GM10266 (cell line): ENCODE measurements around the gene MYO18B.

Experiments
- DNase-seq: peaks from one replicate; pipeline ENCODE4 v3.0.0; 2012; ENCODE audit errors: extremely low spot score
- TF ChIP-seq, protein P1 (sequence below): IDR thresholded peaks from 2 replicates; pipeline ENCODE4 v1.5.1; 2012; ENCODE audit warnings: mild to moderate bottlenecking, low read depth; ENCODE audit not compliant: control insufficient read depth, insufficient read depth; ENCODE audit errors: missing control alignments

MYO18B gene

DNA sequence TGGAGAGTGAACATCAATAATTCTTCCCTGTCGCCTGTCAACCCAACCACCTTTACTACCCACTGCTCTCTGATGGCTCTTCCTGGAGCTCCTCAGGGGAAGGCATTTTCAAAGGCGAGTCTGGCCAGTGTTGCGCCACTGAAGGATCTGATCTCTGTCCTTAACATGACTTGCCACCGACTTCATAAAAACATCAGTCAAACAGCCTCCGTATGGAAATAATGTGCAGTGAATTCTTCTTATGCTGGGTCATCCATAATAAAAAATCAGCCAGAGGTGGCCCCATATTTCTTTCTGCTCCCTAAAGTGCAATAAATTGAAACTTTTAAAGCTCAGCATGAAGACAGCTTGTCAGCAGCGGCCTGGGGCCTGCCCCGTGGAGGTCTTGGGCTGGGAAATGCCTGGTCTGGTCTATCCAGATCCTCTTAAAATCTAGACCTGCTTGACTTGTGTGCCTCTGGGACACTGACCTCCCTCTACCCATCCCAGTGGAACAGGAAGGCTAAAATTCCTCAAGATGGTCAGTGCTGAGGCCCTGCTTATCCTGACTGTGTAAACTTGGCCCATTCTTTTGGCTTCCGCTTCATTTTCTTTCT lies 199.5 kb downstream of the MYO18B start:
- DNase-seq: no peak
- TF ChIP-seq, protein P1, sequence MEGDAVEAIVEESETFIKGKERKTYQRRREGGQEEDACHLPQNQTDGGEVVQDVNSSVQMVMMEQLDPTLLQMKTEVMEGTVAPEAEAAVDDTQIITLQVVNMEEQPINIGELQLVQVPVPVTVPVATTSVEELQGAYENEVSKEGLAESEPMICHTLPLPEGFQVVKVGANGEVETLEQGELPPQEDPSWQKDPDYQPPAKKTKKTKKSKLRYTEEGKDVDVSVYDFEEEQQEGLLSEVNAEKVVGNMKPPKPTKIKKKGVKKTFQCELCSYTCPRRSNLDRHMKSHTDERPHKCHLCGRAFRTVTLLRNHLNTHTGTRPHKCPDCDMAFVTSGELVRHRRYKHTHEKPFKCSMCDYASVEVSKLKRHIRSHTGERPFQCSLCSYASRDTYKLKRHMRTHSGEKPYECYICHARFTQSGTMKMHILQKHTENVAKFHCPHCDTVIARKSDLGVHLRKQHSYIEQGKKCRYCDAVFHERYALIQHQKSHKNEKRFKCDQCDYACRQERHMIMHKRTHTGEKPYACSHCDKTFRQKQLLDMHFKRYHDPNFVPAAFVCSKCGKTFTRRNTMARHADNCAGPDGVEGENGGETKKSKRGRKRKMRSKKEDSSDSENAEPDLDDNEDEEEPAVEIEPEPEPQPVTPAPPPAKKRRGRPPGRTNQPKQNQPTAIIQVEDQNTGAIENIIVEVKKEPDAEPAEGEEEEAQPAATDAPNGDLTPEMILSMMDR: no peak

DNA sequence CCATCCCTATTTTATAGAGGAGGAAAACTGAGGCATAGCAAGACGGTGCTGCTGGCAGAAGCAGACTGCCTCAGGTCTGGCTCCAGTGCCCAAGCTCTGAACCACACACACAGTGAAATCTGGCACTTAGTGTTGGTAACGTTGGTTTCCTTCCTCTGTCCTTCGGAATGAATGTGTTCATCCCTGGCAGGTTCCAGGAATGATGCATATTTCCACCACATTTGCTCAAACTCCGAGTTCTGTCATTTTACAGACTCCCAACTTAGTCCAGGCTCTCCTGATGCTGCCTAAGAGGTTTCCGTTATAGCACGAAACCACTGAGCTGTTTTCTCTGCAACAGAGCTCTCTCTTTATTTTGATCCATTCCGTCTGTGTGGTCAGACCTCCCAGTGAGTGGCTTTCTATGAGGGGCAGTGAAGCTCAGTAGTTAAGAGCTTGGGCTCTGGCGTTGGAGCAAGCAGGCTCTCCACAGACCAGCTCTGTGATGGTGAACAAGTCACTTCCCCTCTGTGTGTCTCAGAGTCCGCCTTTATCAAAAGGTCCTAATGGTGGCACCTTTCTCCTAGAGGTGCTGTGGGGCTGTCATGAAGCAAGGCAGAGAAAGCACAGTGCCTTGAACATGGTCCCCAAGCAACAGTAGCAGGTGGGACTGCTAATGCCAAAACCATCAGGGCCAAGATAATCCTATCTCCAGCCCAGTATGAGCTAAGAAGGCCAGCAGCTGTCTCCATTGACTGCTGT lies 200.3 kb downstream of the MYO18B start:
- no peak for DNase-seq
- TF ChIP-seq, protein P1: no peak

DNA sequence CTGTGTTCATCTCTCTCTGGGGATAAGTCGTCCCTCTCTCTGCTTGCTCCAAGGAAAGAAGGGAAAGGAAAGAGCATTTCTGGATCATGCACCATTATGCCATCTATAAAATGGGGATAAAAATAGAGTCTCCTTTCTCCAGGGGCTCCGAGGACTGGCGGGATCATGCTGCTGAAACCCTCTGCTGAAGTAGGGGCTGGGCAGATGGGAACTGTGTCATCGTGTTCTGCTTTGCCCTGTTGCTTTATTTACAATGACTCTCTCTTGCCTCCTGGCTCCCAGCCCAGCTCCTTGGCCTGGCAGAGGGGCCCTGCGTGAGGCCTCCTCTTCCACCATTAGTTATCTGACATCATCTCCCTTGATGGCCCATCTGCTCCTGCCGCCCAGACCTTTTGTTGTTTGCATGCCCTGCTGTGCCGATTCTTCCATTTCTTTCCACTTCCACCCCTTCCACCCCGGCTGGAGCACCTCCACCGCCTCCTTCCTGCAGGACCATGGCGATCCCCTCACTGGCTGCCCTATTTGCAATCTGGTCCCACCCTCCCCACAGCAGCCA lies 200.9 kb downstream of the MYO18B start:
- TF ChIP-seq, protein P1: no peak
- no peak for DNase-seq

DNA sequence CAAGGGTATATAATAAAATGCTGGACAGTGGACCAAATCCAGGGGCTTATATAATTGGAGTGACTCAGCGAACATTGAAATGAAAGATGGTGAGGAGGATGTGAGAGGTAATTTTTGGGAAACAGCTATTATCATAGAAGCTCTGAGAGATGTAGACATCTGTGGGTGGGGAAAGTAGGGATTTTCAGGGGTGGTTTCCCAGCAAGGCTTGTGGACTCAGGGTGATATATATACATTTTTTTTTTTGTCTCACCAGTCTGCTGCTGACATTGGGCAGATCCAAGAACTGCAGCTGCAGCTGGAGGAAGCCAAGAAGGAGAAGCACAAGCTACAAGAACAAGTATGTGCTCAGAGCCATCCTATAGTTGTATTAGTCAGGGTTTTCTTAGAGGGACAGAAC lies 208.1 kb downstream of the MYO18B start:
- peak; percentile 74 for DNase-seq
- TF ChIP-seq, protein P1: no peak

DNA sequence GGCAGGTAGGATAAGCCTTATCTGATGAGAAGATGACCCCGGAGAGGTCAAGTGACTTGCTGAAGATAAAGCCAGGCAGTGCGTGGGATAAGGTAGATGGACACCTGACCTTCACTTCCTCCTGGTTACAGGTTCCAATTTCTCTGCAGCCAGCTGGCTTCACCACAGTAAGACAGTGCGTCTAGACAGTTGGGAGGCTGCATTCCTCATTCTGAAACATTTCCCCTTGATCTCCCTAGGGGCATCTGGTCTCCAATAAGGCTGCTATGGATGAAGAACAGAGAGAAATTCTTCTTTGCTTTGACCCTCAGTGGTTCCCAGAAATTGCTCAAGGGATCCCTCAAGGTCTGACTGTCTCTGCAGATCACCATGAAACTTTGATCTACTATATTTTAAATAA lies 211.3 kb downstream of the MYO18B start:
- TF ChIP-seq, protein P1: no peak

DNA sequence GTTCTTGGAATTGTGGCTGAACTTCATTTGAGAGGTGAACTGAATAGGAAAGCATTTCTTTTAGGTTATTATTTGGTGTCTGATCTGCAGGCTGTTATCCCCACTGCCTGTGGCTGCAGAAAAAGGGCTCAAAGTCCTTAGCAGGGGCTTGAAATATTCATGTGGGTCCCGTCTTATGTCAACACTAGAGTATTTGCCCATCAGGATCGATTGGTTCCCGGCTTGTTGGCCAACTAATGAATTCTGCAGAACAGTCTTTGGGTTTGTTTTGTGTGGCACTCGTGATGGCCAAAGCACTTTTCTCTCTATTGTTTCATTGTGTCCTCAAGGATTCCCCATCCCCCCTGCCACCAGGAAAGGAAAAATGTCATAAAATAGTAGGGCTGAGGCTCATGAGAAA lies 211.9 kb downstream of the MYO18B start:
- DNase-seq: no peak
- TF ChIP-seq, protein P1: no peak

More for the DNA sequence above, 211.3 kb downstream of the MYO18B start:
- no peak for DNase-seq

DNA sequence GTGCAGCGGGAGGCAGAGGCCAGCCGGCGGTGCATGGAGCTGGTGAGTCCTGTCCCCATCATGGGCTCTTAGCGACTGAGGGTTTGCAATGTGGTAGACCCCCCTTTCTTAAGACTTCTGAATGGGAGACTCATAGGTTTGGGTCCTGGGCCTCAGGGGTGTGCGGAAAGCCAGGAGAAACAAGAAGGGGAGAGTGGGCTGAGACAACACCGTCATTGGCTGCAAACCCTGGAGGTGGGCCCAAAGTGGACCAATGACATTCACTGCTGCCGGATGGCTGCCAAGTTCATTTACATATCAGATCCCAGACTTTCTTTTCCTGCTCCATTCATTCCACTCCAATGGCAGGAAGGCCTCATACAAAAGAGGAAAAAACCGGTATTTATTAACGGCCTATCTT lies 213.3 kb downstream of the MYO18B start:
- DNase-seq: no peak
- TF ChIP-seq, protein P1: no peak
